Activated CD8-positive, alpha-beta T cell treated with anti-CD3 and anti-CD28 coated beads for 36 hours (primary cell): ENCODE measurements around the gene AMELY. TPM values are rescaled to one million over a fixed set of nuclear protein-coding genes. Genes with fewer than 3 reads are reported as not detected.
"Not testable (repeated sequence)": the region's sequence is repeated elsewhere in the genome, so short reads cannot be mapped to it uniquely, and the experiment has no call there.

Source experiments
- ATAC-seq: fragments of 200-7000 bp; cut with Tn5 transposase; one replicate; pipeline ENCODE4 v1.10.0; 2021; ENCODE audit warnings: mild to moderate bottlenecking, moderate library complexity
- CTCF ChIA-PET: fragments of 350-600 bp; sonication (Branson Sonifier 250); formaldehyde crosslinking; loops from one replicate; lab custom pipeline; 2021; ENCODE audit warnings: antibody characterized with exemption; lab: Charles Lee
- POLR2A ChIA-PET: fragments of 350-600 bp; sonication (Branson Sonifier 250); formaldehyde crosslinking; loops from one replicate; lab custom pipeline; 2021; ENCODE audit warnings: antibody characterized with exemption; lab: Charles Lee
- DNase-seq: peaks from one replicate; pipeline ENCODE4 v3.0.0-alpha.2; 2020
- H3K27ac Mint-ChIP-seq: one replicate; pipeline ENCODE4 v1.8.0; 2021; ENCODE audit warnings: mild to moderate bottlenecking, mixed read lengths
- H3K27me3 Mint-ChIP-seq: one replicate; pipeline ENCODE4 v1.8.0; 2021; ENCODE audit warnings: mixed read lengths
- H3K36me3 Mint-ChIP-seq: one replicate; pipeline ENCODE4 v1.8.0; 2021; ENCODE audit warnings: low read depth, mixed read lengths
- H3K4me1 Mint-ChIP-seq: one replicate; pipeline ENCODE4 v1.8.0; 2021; ENCODE audit warnings: low read depth, mixed read lengths
- H3K4me3 Mint-ChIP-seq: one replicate; pipeline ENCODE4 v1.8.0; 2021; ENCODE audit warnings: mild to moderate bottlenecking, moderate library complexity, mixed read lengths
- H3K9me3 Mint-ChIP-seq: one replicate; pipeline ENCODE4 v1.8.0; 2021; ENCODE audit warnings: mixed read lengths
- CTCF ChIP-seq: fragments of 200-600 bp; IDR thresholded peaks from one replicate; pipeline ENCODE4 v1.8.0; 2022; ENCODE audit warnings: antibody characterized with exemption, mild to moderate bottlenecking
- intact Hi-C: fragments of 100-400 bp; cut with micrococcal nuclease; formaldehyde crosslinking; loops from one replicate; pipeline ENCODE4 v1.10.0; 2022
- total RNA-seq, 2 experiments: library from RNA; stranded (reverse); gene quantifications; one replicate each; pipeline ENCODE4 v1.2.3, GENCODE V29; 2021

The AMELY gene
- total RNA-seq, 2 experiments from 2014 or later, result not detected

- Mint-ChIP-seq H3K4me3 (peak within 1 kb of the TSS; percentile 32), H3K27me3 (peaks cover 24% of the 10 kb centered on the region), H3K36me3 (no peaks in the 10 kb centered on the region), H3K27ac (no peak within 1 kb of the TSS), H3K9me3 (no peaks in the 10 kb centered on the region), H3K4me1 (peaks cover 6% of the 10 kb centered on the region)
- ATAC-seq (peak; percentile 39), DNase-seq (no peak)
- CTCF ChIA-PET, result no interaction called here
- no peak for TF ChIP-seq CTCF
- intact Hi-C loops, result no loop called here
- POLR2A ChIA-PET, result no interaction called here
Observed at GRCh38 chrY:6910372-6911252, 940 bp downstream of the AMELY start, which contains the start of gene TBL1Y. TBL1Y (plus strand) TSS chrY:6910697; CDS start chrY:7025085, 114,388 bp downstream.

DNA sequence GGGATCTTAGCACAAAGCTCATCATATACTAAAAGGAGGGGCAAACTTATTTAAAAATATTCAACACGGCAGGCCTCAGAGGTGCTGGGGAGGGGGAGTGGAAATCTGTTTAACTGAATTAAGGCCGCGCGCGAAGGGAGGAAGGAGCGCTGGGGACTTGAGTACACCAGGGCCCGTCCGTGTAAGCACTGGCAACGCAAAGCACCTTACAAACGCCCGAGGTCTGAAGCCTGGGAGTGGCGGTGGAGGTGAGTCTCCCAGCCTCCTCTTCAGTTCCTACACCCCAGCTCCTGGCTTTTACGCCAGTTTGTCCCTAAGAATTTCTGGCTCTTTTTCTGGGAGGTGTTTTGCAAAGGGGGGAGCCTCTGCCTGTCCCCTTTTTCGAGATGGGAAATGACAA lies 1.7 kb downstream of the AMELY start:
- POLR2A ChIA-PET, result interaction anchor here (1.1 kb wide), 1 partner anchor 11 kb away, joined by 3 read pairs; no protein-coding TSS in a partner anchor
- CTCF ChIA-PET, result no interaction called here
- Mint-ChIP-seq H3K36me3 (no peaks in the 10 kb centered on the region), H3K9me3 (no peaks in the 10 kb centered on the region), H3K4me1 (peaks cover 6% of the 10 kb centered on the region), H3K4me3 (peak overlapping the region; percentile 11), H3K27me3 (peaks cover 24% of the 10 kb centered on the region), H3K27ac (no peak overlapping the region)
- ATAC-seq (no peak), DNase-seq (no peak)
- TF ChIP-seq CTCF, result no peak
- intact Hi-C loops, result no loop called here

DNA sequence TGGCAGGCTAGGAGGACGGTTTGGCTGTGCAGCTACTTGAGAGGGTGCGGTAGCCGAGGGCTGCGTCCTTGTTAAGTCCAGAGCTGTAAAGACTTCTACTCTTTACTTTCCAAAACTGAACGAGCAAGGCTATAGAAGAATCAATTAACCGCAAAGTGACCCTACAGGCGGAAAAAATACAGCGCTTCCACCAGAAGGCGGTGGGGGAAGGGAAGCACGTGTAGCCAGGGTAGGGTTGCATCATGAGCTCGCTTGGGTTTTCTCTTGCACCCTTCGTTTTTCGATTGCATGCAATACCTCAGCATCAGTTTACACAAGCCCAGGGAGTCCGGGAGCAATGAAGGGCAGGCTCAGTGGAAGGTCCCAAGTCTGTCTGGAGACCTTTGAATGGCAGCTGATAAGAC lies 2.4 kb downstream of the AMELY start:
- TF ChIP-seq CTCF, result no peak
- Mint-ChIP-seq H3K27ac (no peak overlapping the region), H3K36me3 (no peaks in the 10 kb centered on the region), H3K9me3 (no peaks in the 10 kb centered on the region), H3K27me3 (peaks cover 24% of the 10 kb centered on the region), H3K4me1 (peaks cover 6% of the 10 kb centered on the region), H3K4me3 (no peak overlapping the region)
- CTCF ChIA-PET, result no interaction called here
- no peak for ATAC-seq
- no peak for DNase-seq
- intact Hi-C loops, result no loop called here
- POLR2A ChIA-PET, result interaction anchor here (1.1 kb wide), 1 partner anchor 12 kb away, joined by 3 read pairs; no protein-coding TSS in a partner anchor

GRCh38 chrY:6908021-6908420 lies 3.5 kb downstream of the AMELY start:
- not testable (repeated sequence) for H3K9me3 Mint-ChIP-seq, ATAC-seq

DNA sequence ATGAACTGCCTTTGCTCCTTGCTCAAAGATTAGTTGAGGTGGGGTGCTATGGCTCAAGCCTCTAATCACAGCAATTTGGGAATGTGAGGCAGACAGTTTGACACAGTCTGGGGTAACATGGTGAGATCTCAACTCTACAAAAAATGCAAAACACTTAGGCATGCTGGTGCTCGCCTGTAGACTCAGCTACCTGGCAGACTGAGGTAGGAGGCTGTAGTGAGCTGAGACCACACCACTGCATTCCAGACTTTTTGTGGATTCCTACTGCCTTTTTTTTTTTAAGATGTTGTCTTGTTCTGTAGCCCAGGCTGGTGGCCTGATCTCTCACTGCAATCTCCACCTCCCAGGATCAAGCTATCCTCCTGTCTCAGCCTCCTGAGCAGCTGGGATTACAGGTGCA lies 4.0 kb downstream of the AMELY start:
- ATAC-seq (no peak), DNase-seq (no peak)
- H3K27ac Mint-ChIP-seq, result no peak overlapping the region
- CTCF ChIA-PET, result no interaction called here
- POLR2A ChIA-PET, result no interaction called here
- intact Hi-C loops, result no loop called here
- H3K27me3 Mint-ChIP-seq, result peaks cover 19% of the 10 kb centered on the region
- TF ChIP-seq CTCF, result no peak
- H3K36me3 Mint-ChIP-seq, result no peaks in the 10 kb centered on the region
- H3K4me3 Mint-ChIP-seq, result no peak overlapping the region
- H3K4me1 Mint-ChIP-seq, result peaks cover 6% of the 10 kb centered on the region
- H3K9me3 Mint-ChIP-seq, result no peaks in the 10 kb centered on the region

More at GRCh38 chrY:6908021-6908420, 3.5 kb downstream of the AMELY start:
- CTCF ChIA-PET, H3K36me3 Mint-ChIP-seq, intact Hi-C loops, H3K4me1 Mint-ChIP-seq, DNase-seq, H3K4me3 Mint-ChIP-seq, POLR2A ChIA-PET, H3K27ac Mint-ChIP-seq: not testable (repeated sequence)
- peaks cover 21% of the 10 kb centered on the region for H3K27me3 Mint-ChIP-seq

- H3K27me3 Mint-ChIP-seq, H3K36me3 Mint-ChIP-seq, POLR2A ChIA-PET, CTCF ChIA-PET, H3K4me3 Mint-ChIP-seq, intact Hi-C loops, DNase-seq, ATAC-seq, H3K9me3 Mint-ChIP-seq, H3K27ac Mint-ChIP-seq, H3K4me1 Mint-ChIP-seq: not testable (repeated sequence)
Observed at GRCh38 chrY:6902116-6902515, 9.4 kb downstream of the AMELY start.
